CD4-positive, alpha-beta T cell treated with Interleukin-4 for 1 hour (primary cell): ENCODE results near the gene WASHC2C.
"Not testable (repeated sequence)": the region's sequence is repeated elsewhere in the genome, so short reads cannot be mapped to it uniquely, and the experiment has no call there.

Experiments
- DNase-seq, 2 donors: peaks; one replicate each; pipeline ENCODE4 v3.0.0-alpha.2; 2020 to 2022

WASHC2C gene, protein sequence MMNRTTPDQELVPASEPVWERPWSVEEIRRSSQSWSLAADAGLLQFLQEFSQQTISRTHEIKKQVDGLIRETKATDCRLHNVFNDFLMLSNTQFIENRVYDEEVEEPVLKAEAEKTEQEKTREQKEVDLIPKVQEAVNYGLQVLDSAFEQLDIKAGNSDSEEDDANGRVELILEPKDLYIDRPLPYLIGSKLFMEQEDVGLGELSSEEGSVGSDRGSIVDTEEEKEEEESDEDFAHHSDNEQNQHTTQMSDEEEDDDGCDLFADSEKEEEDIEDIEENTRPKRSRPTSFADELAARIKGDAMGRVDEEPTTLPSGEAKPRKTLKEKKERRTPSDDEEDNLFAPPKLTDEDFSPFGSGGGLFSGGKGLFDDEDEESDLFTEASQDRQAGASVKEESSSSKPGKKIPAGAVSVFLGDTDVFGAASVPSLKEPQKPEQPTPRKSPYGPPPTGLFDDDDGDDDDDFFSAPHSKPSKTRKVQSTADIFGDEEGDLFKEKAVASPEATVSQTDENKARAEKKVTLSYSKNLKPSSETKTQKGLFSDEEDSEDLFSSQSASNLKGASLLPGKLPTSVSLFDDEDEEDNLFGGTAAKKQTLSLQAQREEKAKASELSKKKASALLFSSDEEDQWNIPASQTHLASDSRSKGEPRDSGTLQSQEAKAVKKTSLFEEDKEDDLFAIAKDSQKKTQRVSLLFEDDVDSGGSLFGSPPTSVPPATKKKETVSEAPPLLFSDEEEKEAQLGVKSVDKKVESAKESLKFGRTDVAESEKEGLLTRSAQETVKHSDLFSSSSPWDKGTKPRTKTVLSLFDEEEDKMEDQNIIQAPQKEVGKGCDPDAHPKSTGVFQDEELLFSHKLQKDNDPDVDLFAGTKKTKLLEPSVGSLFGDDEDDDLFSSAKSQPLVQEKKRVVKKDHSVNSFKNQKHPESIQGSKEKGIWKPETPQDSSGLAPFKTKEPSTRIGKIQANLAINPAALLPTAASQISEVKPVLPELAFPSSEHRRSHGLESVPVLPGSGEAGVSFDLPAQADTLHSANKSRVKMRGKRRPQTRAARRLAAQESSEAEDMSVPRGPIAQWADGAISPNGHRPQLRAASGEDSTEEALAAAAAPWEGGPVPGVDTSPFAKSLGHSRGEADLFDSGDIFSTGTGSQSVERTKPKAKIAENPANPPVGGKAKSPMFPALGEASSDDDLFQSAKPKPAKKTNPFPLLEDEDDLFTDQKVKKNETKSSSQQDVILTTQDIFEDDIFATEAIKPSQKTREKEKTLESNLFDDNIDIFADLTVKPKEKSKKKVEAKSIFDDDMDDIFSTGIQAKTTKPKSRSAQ (N-terminal part only)

DNA sequence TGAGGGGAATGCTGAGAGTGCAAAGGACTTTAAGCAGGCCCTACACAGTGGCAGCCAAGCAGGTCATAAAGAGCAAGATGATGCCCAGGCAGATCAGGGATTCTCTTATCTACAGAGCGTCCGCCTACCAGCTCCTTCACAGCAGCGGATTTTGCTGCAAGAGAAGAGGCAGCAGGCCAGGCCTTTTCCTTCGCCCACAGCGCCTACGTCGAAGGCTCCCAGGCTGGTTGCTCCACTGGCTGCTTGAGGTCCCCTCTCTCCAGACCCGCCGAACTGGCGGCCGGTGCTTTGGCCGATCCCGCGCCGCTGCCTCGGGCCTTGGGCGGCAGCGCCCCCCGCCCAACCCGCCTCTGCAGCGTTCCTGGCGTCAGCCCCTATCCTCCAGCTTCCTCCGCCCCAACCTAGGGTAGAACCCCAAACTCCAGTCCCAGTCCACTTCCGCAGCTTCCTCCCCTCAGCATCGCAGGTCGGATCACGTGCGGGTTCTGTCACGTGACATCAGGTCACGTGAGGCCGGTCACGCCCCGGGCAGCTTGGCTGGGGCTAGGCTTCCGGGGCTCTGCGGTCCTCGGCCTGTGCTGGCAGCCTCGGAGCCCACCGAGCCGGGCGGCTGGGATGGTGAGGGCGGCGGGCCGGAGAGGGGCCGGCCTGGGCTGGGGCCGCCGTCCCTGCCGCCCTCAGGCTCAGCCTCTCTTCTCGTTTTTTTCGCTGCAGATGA lies at the start of gene WASHC2C:
Gene WASHC2C (plus strand): TSS at position 564 of the 718 bp plus-strand sequence. CDS start 52 bp downstream, at position 616.
- peak; percentile 94 to 97 for DNase-seq

DNA sequence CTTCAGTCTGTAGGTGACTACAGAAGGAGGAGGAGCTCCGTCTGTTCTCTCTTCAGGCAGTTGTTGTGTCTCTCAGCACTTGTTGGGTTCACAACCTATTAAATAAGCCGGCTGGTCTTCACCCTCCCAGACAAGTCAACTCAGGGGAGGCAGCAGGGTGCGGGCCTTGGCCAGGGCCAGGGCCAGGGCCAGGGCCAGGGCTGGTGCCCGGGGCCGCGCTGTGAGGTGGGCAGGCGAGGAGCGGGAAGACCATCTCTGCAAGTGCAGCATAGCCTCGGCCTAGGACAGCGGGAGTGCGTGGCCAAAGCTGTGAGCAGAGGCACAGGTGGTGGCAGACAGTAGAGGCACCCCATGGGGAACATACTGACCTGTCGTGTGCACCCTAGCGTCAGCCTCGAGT lies 48.6 kb upstream of the WASHC2C start:
- DNase-seq = not testable (repeated sequence)

DNA sequence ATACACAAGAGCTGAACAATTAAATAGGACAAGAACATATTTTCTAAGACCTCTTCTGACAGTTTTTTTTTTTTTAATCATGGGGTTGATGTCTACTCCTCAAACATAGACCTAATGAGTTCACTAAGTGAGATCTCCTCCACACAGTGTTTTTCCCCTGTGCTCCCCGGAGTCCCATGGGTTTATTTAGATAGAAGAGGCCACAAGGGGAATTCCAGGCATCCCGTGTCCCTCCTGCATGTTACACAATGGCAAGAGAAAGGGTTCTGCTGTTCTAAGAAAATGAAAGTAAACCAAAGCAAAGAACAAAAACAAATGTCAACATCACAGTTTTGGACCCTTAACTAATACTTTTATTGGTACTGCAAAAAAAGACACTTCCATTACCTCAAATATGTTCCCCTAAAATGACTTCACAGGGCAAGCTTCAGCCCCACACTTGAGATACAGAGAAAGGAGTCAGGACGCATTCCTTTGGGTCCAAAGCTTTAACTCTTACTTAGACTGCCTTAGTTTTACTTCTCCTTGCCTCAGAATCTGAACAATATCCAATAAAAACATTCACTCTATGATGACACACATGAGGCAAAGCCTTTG lies 16.8 kb upstream of the WASHC2C start:
- DNase-seq = not testable (repeated sequence)

DNA sequence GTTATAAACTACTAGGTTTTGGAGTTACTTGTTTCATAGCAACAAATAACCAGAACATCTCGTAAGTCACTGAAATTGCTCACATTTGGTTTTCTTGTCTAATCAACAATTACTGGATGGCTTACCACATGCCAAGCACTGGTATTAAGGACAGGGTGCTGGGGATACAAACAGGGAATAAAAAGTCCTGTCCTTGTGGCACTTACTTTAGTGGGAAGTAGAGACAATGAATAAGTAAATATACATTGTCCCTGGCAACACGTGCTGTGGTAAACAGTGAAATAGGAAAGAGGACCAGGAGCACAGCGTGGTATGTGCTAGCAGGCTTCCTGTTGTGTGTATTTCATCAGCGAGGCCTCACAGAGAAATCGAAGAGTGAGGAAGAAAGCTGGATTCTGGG lies 15.8 kb upstream of the WASHC2C start:
- DNase-seq = not testable (repeated sequence)

DNA sequence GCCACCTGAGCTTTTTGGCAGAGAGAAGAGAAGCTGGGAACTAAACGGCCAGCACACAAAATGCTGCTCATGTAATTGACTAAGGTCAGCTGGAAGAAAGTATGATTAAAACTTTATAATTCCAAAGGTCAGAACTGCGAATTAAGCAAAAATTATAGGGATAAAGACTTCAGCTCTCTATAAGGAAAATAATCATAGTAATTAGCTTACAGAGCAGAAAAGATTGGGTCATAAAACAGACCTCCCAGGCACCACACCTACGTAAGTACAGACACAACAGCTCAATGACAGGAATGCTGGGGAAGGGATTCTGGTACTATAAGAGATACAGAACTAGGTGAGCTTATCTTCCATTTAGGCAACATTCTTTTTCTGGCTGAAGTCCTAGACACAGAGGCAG lies 10.0 kb upstream of the WASHC2C start:
- not testable (repeated sequence) for DNase-seq

DNA sequence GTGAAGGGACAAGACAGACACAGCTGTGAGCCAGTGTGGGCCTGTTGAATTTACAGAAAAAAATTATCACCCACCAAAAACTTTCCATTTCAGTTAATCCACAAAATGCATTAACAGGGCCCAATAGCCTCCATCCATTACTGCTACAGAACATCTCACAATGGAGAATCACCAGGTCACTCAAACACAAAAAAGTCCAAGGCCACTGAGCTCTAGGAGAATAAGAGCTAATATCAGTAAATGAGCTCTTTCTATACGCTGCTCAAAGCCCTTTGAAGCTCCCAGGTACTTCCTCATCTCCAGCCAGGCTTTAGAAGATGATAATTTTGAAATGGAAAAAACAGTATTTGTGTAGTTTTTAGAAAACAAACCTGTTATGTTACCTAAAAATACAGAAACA lies 9.4 kb upstream of the WASHC2C start:
- not testable (repeated sequence) for DNase-seq

DNA sequence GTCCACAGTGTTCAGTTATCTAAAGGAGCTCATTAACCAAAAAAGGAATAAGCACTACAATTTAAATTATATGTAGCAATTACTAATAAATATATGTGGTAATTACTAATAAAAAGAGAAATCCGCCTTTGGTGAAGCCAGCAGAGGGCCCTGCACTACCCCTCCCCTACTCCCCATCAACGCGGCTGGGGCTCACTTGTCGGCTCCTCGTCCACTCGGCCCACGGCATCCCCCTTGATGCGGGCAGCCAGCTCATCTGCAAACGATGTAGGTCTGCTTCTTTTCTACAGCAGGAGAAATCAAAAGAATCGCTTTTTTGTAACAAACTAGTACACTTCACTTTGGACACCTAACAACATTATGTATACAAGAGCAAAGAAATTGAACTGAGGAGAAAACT lies 5.6 kb upstream of the WASHC2C start:
- not testable (repeated sequence) for DNase-seq

DNA sequence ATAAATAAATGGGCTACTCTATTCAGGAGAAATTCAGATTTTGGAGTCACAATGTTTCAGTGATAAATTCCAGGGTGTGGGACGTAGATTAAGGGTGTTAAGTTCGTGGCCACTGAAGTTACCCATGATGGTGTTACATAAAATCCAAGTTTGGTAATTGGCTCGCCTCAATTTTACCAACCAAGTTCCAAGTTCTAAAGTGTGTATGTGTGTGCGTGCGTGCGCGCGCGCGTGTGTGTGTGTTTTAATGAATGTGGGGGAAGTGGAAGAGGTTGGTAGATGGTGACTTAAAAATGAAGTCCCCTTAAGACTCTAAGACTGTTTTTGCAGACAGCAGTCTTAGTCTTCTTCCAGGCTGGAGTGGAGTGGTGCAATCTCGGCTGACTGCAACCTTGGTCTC lies 3.2 kb upstream of the WASHC2C start:
- DNase-seq = not testable (repeated sequence)

DNA sequence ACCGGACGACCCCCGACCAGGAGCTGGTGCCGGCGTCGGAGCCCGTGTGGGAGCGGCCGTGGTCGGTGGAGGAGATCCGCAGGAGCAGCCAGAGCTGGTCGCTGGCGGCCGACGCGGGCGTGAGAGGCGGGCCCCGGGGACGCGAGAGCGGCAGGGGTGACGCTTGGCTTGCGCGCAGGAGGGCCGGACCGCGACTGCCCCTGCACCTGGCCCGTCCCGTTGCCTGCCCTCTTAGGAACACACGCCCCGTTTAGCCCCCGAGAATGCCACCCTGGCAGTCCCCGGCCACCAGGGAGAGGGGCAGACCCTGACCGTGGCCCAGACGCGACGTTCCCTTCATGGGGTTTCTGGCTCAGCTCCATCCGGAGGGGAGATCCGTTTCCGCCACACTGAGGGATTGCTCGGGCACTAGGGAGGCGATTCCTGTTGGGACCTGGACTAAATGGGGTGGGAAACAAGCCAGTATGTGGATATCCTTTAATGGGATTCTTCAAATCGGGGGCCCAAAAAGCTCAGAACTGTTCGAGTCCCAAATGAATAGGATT lies 427 bp downstream of the WASHC2C start:
- DNase-seq = not testable (repeated sequence)

DNA sequence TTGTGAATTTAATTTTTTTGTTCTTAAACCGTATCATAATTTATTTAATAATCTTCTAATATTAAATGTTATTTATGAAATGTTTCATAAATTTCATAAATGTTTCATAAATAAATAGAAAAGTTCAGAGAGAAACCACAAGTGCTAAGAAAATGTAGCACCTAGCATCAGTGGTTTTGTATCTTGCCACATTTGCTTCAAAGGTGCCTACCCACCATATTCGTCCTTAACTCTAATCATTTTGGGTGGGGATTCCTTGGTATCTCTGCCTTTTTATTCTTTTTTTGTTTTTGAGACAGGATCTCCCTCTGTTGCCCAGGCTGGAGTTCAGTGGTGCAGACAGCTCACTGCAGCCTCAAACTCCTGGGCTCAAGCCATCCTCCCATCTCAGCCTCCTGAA lies 7.4 kb downstream of the WASHC2C start:
- DNase-seq = not testable (repeated sequence)

DNA sequence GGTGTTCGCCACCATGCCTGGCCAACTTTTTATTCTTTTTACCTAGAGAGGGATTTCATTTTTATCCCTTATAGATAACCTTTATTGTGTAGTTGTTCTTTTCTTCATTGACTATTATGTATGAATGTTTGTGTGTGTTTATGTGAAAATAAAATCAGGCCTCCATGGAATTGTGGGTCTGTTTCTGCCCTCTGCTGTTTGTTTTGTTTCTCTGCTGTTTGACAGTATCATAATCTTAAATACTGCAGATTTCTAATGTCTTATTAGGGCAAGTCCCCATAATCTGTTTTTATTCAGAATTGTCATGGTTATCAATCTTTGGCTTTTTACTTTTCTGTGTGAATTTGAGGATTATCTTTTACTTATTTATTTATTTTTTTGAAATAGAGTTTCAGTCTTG lies 7.8 kb downstream of the WASHC2C start:
- not testable (repeated sequence) for DNase-seq

DNA sequence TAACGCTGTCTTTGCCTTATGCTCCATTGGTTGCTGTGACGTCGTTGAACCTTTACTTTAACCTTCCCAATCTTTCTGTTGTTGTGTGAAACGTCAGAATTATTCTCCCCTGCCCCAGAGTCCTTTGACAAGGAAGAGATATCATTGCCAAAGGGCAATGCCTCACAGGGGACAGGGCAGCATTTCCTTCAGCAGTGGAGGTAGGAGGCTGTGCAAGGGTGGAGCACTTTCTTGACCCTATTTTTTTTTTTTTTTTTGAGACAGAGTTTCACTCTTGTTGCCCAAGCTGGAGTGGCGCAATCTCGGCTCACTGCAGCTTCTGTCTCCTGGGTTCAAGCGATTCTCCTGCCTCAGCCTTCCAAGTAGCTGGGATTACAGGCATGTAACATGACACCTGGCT lies 14.5 kb downstream of the WASHC2C start:
- DNase-seq = not testable (repeated sequence)

DNA sequence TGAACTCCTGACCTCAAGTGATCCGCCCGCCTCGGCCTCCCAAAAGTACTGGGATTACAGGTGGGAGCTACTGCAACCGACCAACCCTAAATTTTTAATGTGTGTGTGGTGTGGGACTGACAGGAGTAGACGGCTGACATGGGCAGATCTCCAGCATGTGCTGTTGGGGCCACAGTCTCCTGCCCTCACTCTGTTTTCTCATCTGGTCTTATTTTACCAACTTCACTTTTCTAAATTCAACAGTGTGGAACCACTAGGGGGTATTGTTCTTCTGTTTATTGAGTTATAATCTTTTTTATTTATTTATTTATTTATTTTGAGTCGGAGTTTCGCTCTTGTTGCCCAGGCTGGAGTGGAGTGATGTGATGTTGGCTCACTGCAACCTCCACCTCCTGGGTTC lies 14.9 kb downstream of the WASHC2C start:
- not testable (repeated sequence) for DNase-seq

DNA sequence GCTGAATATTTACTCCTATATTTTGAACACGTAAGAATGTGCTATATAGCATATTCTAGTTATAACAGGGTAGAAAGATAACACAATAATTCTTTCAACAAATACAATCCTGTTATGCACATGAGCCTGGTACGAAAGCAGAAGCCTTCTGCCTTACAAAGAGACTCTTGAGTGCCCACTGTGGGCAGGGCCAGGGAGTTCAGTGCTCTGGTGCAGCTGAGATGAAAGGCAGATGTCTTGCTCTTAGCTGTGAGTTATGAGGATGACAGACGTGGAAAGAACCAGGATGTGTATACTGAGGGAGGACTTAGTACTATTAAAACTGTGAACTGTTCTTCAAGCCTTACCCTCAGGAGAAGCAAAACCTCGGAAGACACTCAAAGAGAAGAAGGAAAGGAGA lies 24.1 kb downstream of the WASHC2C start:
- DNase-seq = not testable (repeated sequence)

DNA sequence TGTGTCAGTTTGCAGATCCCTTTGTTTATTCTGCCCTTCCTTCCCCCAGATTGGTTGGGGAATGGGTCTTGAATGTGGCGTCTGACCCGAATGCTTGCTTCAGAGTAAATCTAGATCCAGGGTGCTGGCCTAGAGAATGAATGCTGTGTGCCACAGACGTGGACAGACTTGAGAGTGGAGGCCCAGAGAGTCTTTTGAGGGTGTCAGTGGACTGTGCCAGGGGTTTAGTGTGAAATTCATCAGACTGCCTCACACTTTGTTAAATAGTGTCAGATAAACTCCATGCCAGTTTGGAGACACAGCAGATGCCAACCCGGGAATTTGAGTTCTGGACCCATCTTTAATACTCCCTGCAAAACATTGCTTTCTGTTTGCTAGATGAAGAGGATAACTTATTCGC lies 25.1 kb downstream of the WASHC2C start:
- DNase-seq = not testable (repeated sequence)

DNA sequence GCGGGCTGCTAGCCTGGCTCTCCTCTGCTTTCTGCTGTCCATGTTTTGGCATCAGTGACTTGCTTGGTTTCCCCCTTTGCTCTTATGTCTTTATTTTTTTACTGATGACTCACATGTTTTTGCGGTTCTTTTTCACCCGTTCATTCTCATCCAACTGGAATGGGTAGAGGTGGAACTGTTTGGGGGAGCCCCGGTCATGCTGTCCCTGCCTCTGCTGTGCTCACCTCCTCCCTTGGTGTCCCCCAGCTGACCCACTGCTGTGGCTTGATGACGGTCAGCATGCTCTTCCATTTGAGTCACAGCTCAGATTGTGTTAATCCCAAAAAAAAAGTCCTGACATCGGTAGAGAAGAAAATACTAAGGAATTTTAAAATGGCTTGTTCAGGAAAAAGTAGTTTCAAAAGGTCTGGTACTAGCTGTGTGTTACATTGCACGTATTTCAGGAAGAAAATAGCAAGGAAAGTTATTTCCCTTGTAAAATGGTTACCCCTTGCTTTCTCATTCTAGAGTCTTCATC lies 27.0 kb downstream of the WASHC2C start:
- DNase-seq = not testable (repeated sequence)

DNA sequence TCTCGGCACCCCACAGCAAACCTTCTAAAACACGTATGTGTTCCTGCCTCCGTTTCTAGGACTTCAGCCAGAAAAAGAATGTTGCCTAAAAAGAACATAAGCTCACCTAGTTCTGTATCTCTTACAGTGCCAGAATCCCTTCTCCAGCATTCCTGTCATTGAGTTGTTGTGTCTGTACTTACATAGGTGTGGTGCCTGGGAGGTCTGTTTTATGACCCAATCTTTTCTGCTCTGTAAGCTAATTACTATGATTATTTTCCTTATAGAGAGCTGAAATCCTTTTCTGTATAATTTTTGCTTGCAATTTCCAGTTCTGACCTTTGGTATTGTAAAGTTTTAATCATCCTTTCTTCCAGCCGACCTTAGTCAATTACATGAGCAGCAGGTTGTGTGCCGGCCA lies 28.0 kb downstream of the WASHC2C start:
- DNase-seq = not testable (repeated sequence)

DNA sequence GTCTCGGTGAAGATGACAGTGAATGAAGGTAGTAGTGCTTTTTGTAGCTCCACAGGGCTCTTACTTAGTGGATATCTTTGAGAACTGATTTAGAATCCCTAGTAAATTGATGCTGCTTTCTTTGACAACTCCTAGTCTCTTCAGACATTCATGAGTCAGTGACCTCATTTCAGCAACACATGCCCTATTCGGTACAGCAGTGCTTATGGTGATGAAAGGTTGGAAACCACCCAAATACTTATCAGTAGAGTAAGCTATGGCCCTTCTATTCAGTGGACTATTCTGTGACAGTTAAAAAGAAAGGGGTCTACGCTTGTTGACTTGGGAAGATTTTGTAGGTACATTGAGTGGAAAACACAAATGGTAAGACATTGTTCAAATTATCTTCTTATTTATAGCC lies 29.0 kb downstream of the WASHC2C start:
- not testable (repeated sequence) for DNase-seq

DNA sequence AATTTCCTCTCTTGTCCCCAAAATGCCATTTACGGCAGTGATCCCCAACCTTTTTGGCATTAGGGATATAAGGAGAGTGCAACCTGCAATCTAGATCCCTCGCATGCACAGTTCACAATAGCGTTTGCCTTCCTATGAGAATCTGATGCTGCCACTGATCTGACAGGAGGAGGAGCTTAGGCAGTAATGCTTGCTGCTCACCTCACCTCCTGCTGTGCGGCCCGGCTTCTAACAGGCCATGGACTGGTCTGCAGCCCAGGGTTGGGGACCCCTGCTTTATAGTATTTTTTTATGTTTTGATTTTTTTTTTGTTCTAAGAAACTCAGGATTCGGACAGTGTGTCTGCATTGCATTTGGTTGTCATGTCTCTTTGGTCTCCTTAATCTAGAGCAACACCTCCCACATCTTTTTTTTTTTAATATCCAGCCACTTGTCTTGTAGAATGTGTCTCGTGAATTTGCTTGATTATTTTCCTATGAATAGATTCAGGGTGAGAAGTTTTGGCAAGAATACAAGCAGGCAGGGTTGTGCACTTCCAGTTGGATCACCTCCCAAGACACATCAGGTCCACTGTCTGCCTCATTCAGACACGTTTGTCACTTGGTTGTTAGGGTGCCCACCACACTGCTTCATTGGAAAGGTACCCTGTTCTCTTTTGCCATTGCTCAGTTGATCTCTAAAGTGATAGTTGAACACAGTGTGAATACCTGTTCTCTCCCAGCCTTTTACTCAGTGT lies 30.8 kb downstream of the WASHC2C start:
- not testable (repeated sequence) for DNase-seq

DNA sequence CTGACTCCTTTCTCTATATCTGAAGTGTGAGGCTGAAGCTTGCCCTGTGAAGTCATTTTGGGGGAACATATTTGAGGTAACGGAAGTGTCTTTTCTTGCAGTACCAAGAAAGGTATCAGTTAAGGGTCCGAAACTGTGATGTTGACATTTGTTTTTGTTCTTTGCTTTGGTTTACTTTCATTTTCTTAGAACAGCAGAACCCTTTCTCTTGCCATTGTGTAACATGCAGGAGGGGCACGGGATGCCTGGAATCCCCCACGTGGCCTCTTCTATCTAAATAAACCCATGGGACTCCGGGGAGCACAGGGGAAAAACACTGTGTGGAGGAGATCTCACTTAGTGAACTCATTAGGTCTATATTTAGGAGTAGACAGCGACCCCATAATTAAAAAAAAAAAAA lies 34.6 kb downstream of the WASHC2C start:
- DNase-seq = not testable (repeated sequence)
